OCI-LY7 (cell line): ENCODE measurements around the gene PIM2. TPM values are rescaled to one million over a fixed set of nuclear protein-coding genes. Genes with fewer than 3 reads are reported as not detected.

ENCODE experiments used
- BruUV-seq: library from RNA; stranded (reverse); fragments of 400-500 nt; replicated peaks from 2 replicates; lab custom pipeline; 2021; lab: Mats Ljungman, UMichigan
- CTCF ChIA-PET: fragments of 300-600 bp; sonication (Branson Sonifier 250); formaldehyde crosslinking; loops from one replicate; lab custom pipeline; 2022; ENCODE audit warnings: antibody characterized with exemption; ENCODE audit not compliant: unreplicated experiment; lab: Charles Lee
- POLR2A ChIA-PET: fragments of 300-600 bp; sonication (Branson Sonifier 250); formaldehyde crosslinking; loops from one replicate; lab custom pipeline; 2022; ENCODE audit warnings: antibody characterized with exemption; lab: Charles Lee
- DNase-seq: peaks from one replicate; pipeline ENCODE4 v3.0.0-alpha.2; 2015; ENCODE audit warnings: low spot score
- H2AFZ ChIP-seq: fragments of 200-600 bp; sonication (generic), shearing (Covaris generic); 2 replicates; pipeline ENCODE4 v1.6.1; 2014; ENCODE audit warnings: mild to moderate bottlenecking, antibody characterized with exemption, low read length, moderate library complexity
- H3K27ac ChIP-seq: fragments of 200-600 bp; sonication (generic); 2 replicates; pipeline ENCODE4 v1.5.1; 2014; ENCODE audit warnings: mixed run types, low read depth, mild to moderate bottlenecking, moderate library complexity, low read length, inconsistent platforms; ENCODE audit not compliant: poor library complexity, severe bottlenecking
- H3K36me3 ChIP-seq: fragments of 200-600 bp; sonication (generic); 2 replicates; pipeline ENCODE4 v1.6.1; 2014; ENCODE audit warnings: mild to moderate bottlenecking, antibody characterized with exemption, low read length, moderate library complexity, mixed read lengths; ENCODE audit not compliant: insufficient read depth
- H3K4me1 ChIP-seq: fragments of 200-600 bp; sonication (generic); 2 replicates; pipeline ENCODE4 v1.5.1; 2014; ENCODE audit warnings: mild to moderate bottlenecking, low read length; ENCODE audit not compliant: insufficient read depth, poor library complexity, severe bottlenecking
- H3K4me2 ChIP-seq: fragments of 200-600 bp; sonication (generic); 2 replicates; pipeline ENCODE4 v1.6.1; 2014; ENCODE audit warnings: mild to moderate bottlenecking, low read length
- H3K4me3 ChIP-seq: fragments of 200-600 bp; sonication (generic); 2 replicates; pipeline ENCODE4 v1.5.1; 2014; ENCODE audit warnings: mild to moderate bottlenecking, low read depth, low read length; ENCODE audit not compliant: poor library complexity, severe bottlenecking
- H3K79me2 ChIP-seq: fragments of 200-600 bp; sonication (generic); 2 replicates; pipeline ENCODE4 v1.6.1; 2016; ENCODE audit warnings: low read depth, mild to moderate bottlenecking, low read length, moderate library complexity, mixed read lengths; ENCODE audit not compliant: insufficient read depth
- H3K9me2 ChIP-seq: fragments of 200-600 bp; sonication (generic); 2 replicates; pipeline ENCODE4 v1.6.1; 2016; ENCODE audit warnings: mild to moderate bottlenecking, low read length, mixed read lengths; ENCODE audit not compliant: insufficient read depth
- H3K9me3 ChIP-seq: fragments of 200-600 bp; sonication (generic); 2 replicates; pipeline ENCODE4 v1.6.1; 2014; ENCODE audit warnings: mild to moderate bottlenecking, mixed run types, low read length, mixed read lengths
- H4K20me1 ChIP-seq: fragments of 200-600 bp; sonication (generic); 2 replicates; pipeline ENCODE4 v1.6.1; 2014; ENCODE audit warnings: mild to moderate bottlenecking, antibody characterized with exemption, low read length, moderate library complexity, mixed read lengths; ENCODE audit not compliant: insufficient read depth
- CTCF ChIP-seq: fragments of 200-600 bp; sonication (generic); conservative IDR thresholded peaks from 2 replicates; pipeline ENCODE4 v1.5.1; 2014; ENCODE audit warnings: mild to moderate bottlenecking, antibody characterized with exemption, low read length, moderate library complexity, mixed read lengths
- EZH2phosphoT487 ChIP-seq: fragments of 200-600 bp; sonication (generic); IDR thresholded peaks from 2 replicates; pipeline ENCODE4 v1.6.1; 2018; ENCODE audit warnings: low read depth, borderline replicate concordance, mild to moderate bottlenecking, mixed run types, antibody characterized with exemption, low read length, moderate library complexity, mixed read lengths
- intact Hi-C: fragments of 100-400 bp; cut with micrococcal nuclease; formaldehyde crosslinking; loops from one replicate; pipeline ENCODE4 v1.10.0; 2022; ENCODE audit not compliant: unreplicated experiment
- total RNA-seq, 2 experiments: library from RNA; depleted of rRNA in 1 of 2; stranded (reverse); fragments of >200 nt in 1 of 2; shearing (Covaris generic) in 1 of 2; gene quantifications; 2 replicates each; pipeline ENCODE4 v1.2.3, GENCODE V29; 2014 to 2022

PIM2 gene
- total RNA-seq, 2 experiments from 2014 or later = 60.3 to 148 TPM

GRCh38 chrX:48902135-48902534 lies 16.7 kb downstream of the PIM2 start:
- H3K27ac ChIP-seq = no peak overlapping the region
- peaks cover 19% of the 10 kb centered on the region for H3K4me1 ChIP-seq
- peaks cover 22% of the 10 kb centered on the region for H3K79me2 ChIP-seq
- no peak overlapping the region for H2AFZ ChIP-seq
- ChIA-PET CTCF (no interaction called here), POLR2A (no interaction called here)
- DNase-seq = no peak
- intact Hi-C loops = no loop called here
- H4K20me1 ChIP-seq = no peaks in the 10 kb centered on the region; the same call in 1 of the 2 replicates
- H3K9me2 ChIP-seq = no peaks in the 10 kb centered on the region
- peaks cover 52% of the 10 kb centered on the region for H3K36me3 ChIP-seq
- no peak overlapping the region for H3K4me2 ChIP-seq
- H3K9me3 ChIP-seq = no peaks in the 10 kb centered on the region
- TF ChIP-seq CTCF (no peak), EZH2phosphoT487 (no peak)
- H3K4me3 ChIP-seq = no peak overlapping the region
- no TSS peak for BruUV-seq

GRCh38 chrX:48901069-48901468 lies 17.8 kb downstream of the PIM2 start:
- CTCF ChIA-PET = interaction anchor here (0.5 kb wide), 1 partner anchor 142 kb away, joined by 4 read pairs; the partner anchor contains the start of gene TFE3
- Histone ChIP-seq H3K4me2 (no peak overlapping the region), H3K79me2 (peaks cover 31% of the 10 kb centered on the region), H3K4me3 (no peak overlapping the region), H3K9me2 (no peaks in the 10 kb centered on the region), H2AFZ (no peak overlapping the region), H3K36me3 (peaks cover 45% of the 10 kb centered on the region), H4K20me1 (peaks cover 5% of the 10 kb centered on the region), H3K4me1 (peaks cover 19% of the 10 kb centered on the region), H3K9me3 (no peaks in the 10 kb centered on the region), H3K27ac (no peak overlapping the region)
- no TSS peak for BruUV-seq
- POLR2A ChIA-PET = no interaction called here
- intact Hi-C loops = no loop called here
- no peak for TF ChIP-seq CTCF
- no peak for TF ChIP-seq EZH2phosphoT487
- DNase-seq = no peak

GRCh38 chrX:48899078-48899410 lies 19.8 kb downstream of the PIM2 start:
- intact Hi-C loops = loop anchor here (5.0 to 10.0 kb wide), 4 partner anchors 38 to 267 kb away; partner anchors contain the start of genes HDAC6 and TFE3
- H3K36me3 ChIP-seq = peaks cover 45% of the 10 kb centered on the region
- no peaks in the 10 kb centered on the region for H3K9me3 ChIP-seq
- peak overlapping the region; percentile 87 for H3K27ac ChIP-seq
- ChIA-PET CTCF (no interaction called here), POLR2A (interaction anchor here (1.5 kb wide), 1 partner anchor 38 kb away, joined by 3 read pairs; no protein-coding TSS in a partner anchor)
- no TSS peak for BruUV-seq
- no peak for TF ChIP-seq CTCF
- H2AFZ ChIP-seq = no peak overlapping the region
- peaks cover 5% of the 10 kb centered on the region for H4K20me1 ChIP-seq
- DNase-seq = no peak
- H3K4me1 ChIP-seq = peaks cover 19% of the 10 kb centered on the region
- H3K79me2 ChIP-seq = peaks cover 41% of the 10 kb centered on the region
- peak overlapping the region; percentile 84 for H3K4me3 ChIP-seq
- H3K4me2 ChIP-seq = peak overlapping the region; percentile 99
- no peaks in the 10 kb centered on the region for H3K9me2 ChIP-seq
